ENCODE measurements around the gene CLOCK. TPM values are rescaled to one million over a fixed set of nuclear protein-coding genes. Genes with fewer than 3 reads are reported as not detected.

CLOCK gene
- total and polyA plus RNA-seq, 9 of the 15 experiments (the other 6 are each of a cell fraction or from before 2014, with no cell fraction given) = 3.7 to 14.4 (median 9.4) TPM

- TF ChIP-seq, protein P1, sequence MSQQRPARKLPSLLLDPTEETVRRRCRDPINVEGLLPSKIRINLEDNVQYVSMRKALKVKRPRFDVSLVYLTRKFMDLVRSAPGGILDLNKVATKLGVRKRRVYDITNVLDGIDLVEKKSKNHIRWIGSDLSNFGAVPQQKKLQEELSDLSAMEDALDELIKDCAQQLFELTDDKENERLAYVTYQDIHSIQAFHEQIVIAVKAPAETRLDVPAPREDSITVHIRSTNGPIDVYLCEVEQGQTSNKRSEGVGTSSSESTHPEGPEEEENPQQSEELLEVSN (IDR thresholded peaks at IDR 0.05; ENCODE audit: borderline replicate concordance in 1 of 2, extremely low read depth in 1 of 2, insufficient read depth in 1 of 2, insufficient read length in 1 of 2, low read depth in 1 of 2, low read length in 1 of 2, poor library complexity in 1 of 2, severe bottlenecking in 1 of 2) = no peak
- TF ChIP-seq MECOM (CRISPR knock-in tag; IDR thresholded peaks at IDR 0.05) = no peak
- no peak for TF ChIP-seq ZNF518B (CRISPR knock-in tag; IDR thresholded peaks at IDR 0.05)
- TF ChIP-seq CHD2 (IDR thresholded peaks at IDR 0.05; ENCODE audit: low read depth, low read length) = no peak
- no peak for TF ChIP-seq MAFF (IDR thresholded peaks at IDR 0.05; ENCODE audit: low read length)
- no peak for TF ChIP-seq ARID3B (CRISPR knock-in tag; IDR thresholded peaks at IDR 0.05; ENCODE audit: borderline replicate concordance)
- TF ChIP-seq TEAD1 (CRISPR knock-in tag; IDR thresholded peaks at IDR 0.05) = no peak
- TF ChIP-seq, protein P2, sequence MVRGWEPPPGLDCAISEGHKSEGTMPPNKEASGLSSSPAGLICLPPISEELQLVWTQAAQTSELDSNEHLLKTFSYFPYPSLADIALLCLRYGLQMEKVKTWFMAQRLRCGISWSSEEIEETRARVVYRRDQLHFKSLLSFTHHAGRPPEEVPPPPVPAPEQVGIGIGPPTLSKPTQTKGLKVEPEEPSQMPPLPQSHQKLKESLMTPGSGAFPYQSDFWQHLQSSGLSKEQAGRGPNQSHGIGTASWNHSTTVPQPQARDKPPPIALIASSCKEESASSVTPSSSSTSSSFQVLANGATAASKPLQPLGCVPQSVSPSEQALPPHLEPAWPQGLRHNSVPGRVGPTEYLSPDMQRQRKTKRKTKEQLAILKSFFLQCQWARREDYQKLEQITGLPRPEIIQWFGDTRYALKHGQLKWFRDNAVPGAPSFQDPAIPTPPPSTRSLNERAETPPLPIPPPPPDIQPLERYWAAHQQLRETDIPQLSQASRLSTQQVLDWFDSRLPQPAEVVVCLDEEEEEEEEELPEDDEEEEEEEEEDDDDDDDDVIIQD (CRISPR knock-in tag; IDR thresholded peaks at IDR 0.05) = no peak
- TF ChIP-seq EGR1 (conservative IDR thresholded peaks at IDR 0.05) = no peak
- TF ChIP-seq FOXK1 (CRISPR knock-in tag; IDR thresholded peaks at IDR 0.05; ENCODE audit: borderline replicate concordance) = peak; percentile 47; the same call in 1 of the 2 replicates
- no peak for TF ChIP-seq SRSF7 (optimal IDR thresholded peaks at IDR 0.05; ENCODE audit: low read depth, low read length)
- TF ChIP-seq CAMTA2 (CRISPR knock-in tag; conservative IDR thresholded peaks at IDR 0.05) = no peak
- no peak for TF ChIP-seq ZSCAN32 (CRISPR knock-in tag; IDR thresholded peaks at IDR 0.05)
- TF ChIP-seq, protein P3, sequence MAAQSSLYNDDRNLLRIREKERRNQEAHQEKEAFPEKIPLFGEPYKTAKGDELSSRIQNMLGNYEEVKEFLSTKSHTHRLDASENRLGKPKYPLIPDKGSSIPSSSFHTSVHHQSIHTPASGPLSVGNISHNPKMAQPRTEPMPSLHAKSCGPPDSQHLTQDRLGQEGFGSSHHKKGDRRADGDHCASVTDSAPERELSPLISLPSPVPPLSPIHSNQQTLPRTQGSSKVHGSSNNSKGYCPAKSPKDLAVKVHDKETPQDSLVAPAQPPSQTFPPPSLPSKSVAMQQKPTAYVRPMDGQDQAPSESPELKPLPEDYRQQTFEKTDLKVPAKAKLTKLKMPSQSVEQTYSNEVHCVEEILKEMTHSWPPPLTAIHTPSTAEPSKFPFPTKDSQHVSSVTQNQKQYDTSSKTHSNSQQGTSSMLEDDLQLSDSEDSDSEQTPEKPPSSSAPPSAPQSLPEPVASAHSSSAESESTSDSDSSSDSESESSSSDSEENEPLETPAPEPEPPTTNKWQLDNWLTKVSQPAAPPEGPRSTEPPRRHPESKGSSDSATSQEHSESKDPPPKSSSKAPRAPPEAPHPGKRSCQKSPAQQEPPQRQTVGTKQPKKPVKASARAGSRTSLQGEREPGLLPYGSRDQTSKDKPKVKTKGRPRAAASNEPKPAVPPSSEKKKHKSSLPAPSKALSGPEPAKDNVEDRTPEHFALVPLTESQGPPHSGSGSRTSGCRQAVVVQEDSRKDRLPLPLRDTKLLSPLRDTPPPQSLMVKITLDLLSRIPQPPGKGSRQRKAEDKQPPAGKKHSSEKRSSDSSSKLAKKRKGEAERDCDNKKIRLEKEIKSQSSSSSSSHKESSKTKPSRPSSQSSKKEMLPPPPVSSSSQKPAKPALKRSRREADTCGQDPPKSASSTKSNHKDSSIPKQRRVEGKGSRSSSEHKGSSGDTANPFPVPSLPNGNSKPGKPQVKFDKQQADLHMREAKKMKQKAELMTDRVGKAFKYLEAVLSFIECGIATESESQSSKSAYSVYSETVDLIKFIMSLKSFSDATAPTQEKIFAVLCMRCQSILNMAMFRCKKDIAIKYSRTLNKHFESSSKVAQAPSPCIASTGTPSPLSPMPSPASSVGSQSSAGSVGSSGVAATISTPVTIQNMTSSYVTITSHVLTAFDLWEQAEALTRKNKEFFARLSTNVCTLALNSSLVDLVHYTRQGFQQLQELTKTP (IDR thresholded peaks at IDR 0.05; ENCODE audit: low read depth in 1 of 2, partially characterized antibody in 2 of 2) = peak in 1 of 2 experiments; percentile 64
These were observed 149.0 kb downstream of the CLOCK start (continued) for GRCh38 chr4:55397520-55398321.

Measured in K562 (cell line).